GM03348 (cell line): ENCODE data around the gene SPAAR.
"Not testable (repeated sequence)": the region's sequence is repeated elsewhere in the genome, so short reads cannot be mapped to it uniquely, and the experiment has no call there.

Experiments used
- DNase-seq: peaks from one replicate; pipeline ENCODE4 v3.0.0; 2012; ENCODE audit warnings: low spot score

The SPAAR gene

GRCh38 chr9:35923598-35923926 lies 14.3 kb downstream of the SPAAR start:
- no peak for DNase-seq

DNA sequence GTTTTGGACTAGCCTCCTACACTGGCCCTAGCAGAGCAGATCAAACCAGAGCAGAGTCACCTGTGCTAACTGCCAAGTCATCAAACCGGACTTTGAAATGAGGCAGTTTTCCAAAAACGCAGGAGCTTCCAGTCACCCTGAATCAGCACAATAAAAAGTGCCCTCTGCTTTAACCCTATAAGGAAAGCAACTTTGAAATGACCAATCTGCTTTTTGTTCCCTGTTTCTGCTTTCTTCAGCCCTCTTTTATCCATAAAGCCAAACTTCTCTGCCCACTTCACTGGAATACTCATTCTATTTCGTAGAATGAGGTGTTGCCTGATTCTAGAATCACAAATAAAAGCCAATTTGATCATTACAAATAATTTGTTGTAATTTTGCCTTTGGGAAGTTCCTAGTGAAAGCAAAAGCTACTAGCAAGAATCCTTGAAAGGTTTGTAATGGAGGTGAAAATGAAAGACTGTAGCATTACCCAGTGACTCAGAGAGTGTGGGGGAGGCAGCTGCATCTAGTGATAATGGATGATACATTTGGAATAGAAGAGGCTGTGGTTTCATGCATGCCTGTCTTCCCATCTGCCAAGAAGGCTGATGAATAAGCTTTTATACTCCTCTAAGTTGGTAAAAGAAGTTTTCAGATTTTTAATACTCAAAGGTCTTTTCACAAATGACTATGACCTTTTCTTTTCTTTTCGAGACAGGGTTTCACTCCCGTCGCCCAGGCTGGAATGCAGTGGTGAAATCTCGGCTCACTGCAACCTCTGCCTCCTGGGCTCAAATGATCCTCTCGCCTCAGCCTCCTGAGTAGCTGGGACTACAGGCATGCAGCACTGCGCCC lies 14.9 kb downstream of the SPAAR start:
- DNase-seq, result peak; percentile 90

DNA sequence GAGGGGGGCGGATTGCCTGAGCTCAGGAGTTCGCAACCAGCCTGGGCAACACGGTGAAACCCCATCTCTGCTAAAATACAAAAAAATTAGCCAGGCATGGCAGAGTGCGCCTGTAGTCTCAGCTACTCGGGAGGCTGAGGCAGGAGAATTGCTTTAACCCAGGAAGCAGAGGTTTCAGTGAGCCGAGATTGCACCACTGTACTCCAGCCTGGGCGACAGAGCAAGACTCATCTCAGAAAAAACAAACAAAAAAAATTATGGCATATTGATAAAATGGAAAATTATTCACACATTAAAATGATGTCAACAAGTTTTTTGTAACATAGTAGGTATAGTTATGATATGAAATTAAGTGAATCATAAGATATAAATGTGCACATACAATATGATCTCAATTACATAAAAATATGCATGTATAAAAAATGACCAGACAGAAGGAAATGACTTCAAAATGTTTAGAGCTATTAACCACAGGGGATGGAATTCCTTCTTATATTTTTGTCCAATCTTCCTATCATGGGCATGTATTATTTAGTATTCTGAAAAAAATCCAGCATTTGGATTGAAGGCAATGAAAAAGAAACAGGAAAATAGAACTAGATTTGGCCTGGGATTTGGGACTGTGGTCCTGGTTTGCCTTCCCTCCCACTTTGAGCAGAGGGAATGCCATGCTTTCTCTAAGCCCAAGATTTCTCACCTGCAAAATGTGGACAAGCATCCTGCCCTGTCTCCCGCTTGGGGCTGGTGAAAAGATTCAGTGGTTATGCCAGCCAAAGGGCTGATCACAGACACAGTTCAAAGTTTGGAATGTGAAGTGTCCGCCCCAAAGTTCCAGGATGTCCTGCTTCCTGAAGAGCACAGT lies 19.5 kb downstream of the SPAAR start:
- DNase-seq, result peak; percentile 18

GRCh38 chr9:35929453-35929718 lies 20.1 kb downstream of the SPAAR start:
- no peak for DNase-seq

DNA sequence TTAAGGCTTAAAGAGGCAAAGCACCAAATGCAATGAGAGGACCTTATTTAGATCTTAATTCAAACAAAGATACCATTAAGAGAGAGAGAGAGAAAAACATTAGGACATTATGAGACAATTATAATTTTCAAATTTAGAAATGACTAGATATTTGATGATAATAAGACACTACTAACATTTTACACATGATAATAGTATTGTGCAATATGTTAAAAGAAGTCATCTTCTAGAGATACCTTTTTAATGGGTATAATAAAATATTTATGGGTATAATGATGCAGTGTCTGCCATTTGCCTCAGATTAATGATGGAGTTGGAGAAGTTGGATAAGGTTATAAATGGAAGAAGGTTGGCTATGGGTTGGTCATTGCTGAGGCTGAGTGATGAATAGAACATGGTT lies 21.2 kb downstream of the SPAAR start:
- DNase-seq, result no peak

GRCh38 chr9:35930989-35931388 lies 21.7 kb downstream of the SPAAR start:
- DNase-seq, result no peak

- no peak for DNase-seq
Observed at GRCh38 chr9:35932735-35933134, 23.4 kb downstream of the SPAAR start.

- DNase-seq, result no peak
Observed at GRCh38 chr9:35933550-35934067, 24.3 kb downstream of the SPAAR start.

GRCh38 chr9:35934069-35934468 lies 24.8 kb downstream of the SPAAR start:
- DNase-seq, result not testable (repeated sequence)

- no peak for DNase-seq
Observed at GRCh38 chr9:35935261-35935660, 26.0 kb downstream of the SPAAR start.

- peak; percentile 79 for DNase-seq
Observed at GRCh38 chr9:35935755-35936509, 26.6 kb downstream of the SPAAR start.

DNA sequence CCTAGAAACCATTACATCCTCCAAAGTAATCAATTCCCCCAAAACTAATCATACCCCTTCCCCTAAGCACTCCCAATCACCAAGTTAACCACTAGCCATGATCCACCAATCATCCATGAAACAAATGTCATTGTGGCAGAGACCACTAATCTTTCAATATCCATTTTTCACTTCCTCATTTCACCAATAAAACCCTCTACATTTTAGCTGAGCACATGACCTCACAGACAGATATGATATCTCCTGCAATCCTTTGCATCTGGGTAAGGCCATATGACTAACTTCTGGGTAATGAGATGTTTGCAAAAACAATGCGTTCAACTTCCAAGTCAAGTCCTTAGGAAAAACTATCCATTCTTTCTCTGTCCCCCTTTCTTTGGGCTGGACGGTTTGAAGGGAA lies 27.9 kb downstream of the SPAAR start:
- no peak for DNase-seq

GRCh38 chr9:35938474-35939356 lies 29.4 kb downstream of the SPAAR start:
- no peak for DNase-seq

GRCh38 chr9:35939679-35940250 lies 30.5 kb downstream of the SPAAR start:
- DNase-seq, result no peak

DNA sequence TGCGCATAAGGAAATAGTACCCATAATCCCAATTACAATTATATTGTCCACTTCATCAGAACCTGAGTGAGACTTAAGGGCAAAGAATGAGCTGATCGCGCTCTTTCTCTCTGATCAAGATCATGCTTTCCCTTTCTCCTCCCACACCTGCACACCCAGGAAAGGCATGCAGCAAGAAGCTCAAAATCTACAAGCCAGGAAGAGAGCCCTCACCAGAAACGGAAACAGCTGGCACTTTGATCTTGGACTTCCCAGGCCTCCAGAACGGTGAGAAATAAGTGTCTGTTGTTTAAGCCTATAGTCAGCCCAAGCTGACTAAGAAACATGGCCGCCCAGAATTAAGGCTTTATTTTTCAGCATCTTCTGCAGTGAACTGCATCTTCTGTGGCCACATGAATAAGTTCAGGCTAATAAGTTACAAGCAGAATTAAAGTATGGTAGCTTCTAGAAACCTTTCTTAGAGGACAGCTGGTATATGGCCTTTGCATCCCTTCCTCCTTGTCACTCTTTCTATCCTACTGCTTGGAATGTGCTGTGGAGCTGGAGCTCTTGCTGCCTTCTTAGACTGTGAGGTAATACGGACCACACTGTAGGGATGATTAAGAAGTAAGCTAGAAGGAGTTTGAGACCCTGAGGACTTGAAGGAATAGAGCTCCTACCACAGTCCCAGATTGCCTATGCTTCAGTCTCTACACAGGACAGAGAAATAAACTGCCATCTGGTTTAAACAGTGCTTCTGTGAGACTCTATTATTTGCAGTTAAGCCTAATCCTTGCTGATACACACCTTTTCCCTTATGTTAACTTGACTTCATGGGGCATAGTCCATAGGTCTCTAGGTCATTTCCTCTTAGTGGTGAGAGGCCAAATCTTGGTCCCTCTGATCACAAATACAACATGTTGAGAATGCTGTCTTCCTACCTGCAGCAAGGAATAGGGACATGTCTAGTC lies 31.4 kb downstream of the SPAAR start:
- DNase-seq, result no peak

GRCh38 chr9:35942286-35942685 lies 33.0 kb downstream of the SPAAR start:
- DNase-seq, result no peak

GRCh38 chr9:35944173-35944572 lies 34.9 kb downstream of the SPAAR start:
- no peak for DNase-seq

DNA sequence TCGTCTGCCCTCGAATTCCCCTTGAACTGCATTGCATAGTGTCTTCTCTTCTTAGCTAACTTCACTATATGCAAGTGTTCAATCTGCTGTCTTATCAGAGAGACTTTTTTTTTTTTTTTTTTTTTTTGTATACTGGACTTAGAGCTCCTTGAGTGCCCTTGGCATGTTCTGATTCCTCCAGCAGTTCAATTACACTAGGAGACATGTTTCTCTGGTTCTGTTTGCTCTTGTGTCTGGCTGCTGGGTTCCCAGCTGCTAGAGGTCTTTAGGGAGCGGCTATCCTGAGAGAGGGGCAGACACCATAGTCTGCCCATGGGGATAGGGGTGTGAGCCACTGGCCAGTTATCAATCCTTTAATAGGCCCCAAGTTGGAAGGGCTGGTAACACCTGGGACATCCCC lies 35.6 kb downstream of the SPAAR start:
- no peak for DNase-seq

DNA sequence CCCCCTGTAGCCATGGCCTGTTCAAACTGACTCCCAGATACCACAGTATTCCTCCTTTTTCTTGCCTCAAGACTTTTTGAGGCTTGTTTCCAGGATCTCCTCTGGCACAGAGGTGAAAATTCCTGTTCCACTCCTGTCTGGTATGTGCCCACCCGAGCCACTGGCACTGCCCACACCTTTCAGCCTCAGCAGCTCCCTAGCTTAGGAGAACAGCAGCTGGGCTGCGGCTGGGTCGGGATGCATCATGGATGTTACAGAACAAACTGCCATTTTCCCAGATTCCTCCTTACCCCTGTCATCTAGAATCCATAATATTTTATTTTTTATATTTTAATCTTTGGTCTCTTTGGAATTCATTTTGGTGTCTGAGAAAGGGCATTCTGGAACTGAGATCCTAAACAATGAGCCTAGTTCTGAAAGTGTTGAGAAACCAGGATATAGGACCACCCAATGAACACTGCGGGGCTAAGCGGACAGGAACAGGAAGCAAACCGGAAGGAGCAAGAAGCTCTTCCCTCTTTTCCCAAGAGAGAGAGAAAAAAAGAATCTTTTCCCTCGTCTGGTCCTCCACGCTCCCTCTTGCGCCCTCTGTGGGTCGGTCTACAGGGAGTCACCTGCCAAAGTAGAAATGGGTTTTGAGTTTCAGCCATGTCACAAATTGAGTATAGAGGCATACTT lies 36.2 kb downstream of the SPAAR start:
- peak; percentile 89 for DNase-seq

- DNase-seq, result no peak
Observed at GRCh38 chr9:35948451-35948850, 39.2 kb downstream of the SPAAR start.
